Left ventricle myocardium inferior (tissue), 1 donor: ENCODE results near the gene ENPP3. TPM values are rescaled to one million over a fixed set of nuclear protein-coding genes. Genes with fewer than 3 reads are reported as not detected.

Experiments used
- DNase-seq: peaks from one replicate; pipeline ENCODE4 v3.0.0-alpha.2; 2020
- H3K27ac ChIP-seq: fragments of 200-600 bp; replicated peaks from 2 replicates; pipeline ENCODE4 v1.8.0; 2021
- H3K27me3 ChIP-seq: fragments of 200-600 bp; 2 replicates; pipeline ENCODE4 v1.8.0; 2021; ENCODE audit warnings: low read depth
- H3K36me3 ChIP-seq: fragments of 200-600 bp; 2 replicates; pipeline ENCODE4 v1.8.0; 2021
- H3K4me1 ChIP-seq: fragments of 200-600 bp; 2 replicates; pipeline ENCODE4 v1.8.0; 2021
- H3K4me3 ChIP-seq: fragments of 200-600 bp; 2 replicates; pipeline ENCODE4 v1.8.0; 2021; ENCODE audit warnings: mild to moderate bottlenecking, moderate library complexity
- H3K9me3 ChIP-seq: fragments of 200-600 bp; replicated peaks from 2 replicates; pipeline ENCODE4 v1.8.0; 2021
- CTCF ChIP-seq: fragments of 200-600 bp; IDR thresholded peaks from 2 replicates; pipeline ENCODE4 v1.8.0; 2021; ENCODE audit warnings: antibody characterized with exemption, mild to moderate bottlenecking, borderline replicate concordance
- intact Hi-C: fragments of 100-400 bp; cut with micrococcal nuclease; formaldehyde crosslinking; loops from one replicate; pipeline ENCODE4 v1.11.0; 2022
- total RNA-seq: library from RNA; stranded (reverse); fragmentation: NEBNext Ultra II Directional; extraction: Animal tissue kit (Norgen Biotek cat#: 25700); gene quantifications from one replicate; pipeline ENCODE4 v1.2.1, GENCODE V29; 2021
- donor health status: DM: no; HTN: yes; CAD: no; lungs with severe emphysema.

ENPP3 gene
- total RNA-seq, 1 donor from 2014 or later: 0.14 TPM

GRCh38 chr6:131657222-131657621 is 20.1 kb downstream of the ENPP3 start:
- Histone ChIP-seq H3K36me3 (no peaks in the 10 kb centered on the region), H3K4me3 (no peak overlapping the region), H3K9me3 (no peaks in the 10 kb centered on the region), H3K4me1 (no peaks in the 10 kb centered on the region), H3K27ac (no peak overlapping the region), H3K27me3 (no peaks in the 10 kb centered on the region)
- DNase-seq: no peak
- TF ChIP-seq CTCF: no peak
- intact Hi-C loops: no loop called here

GRCh38 chr6:131657630-131658111 is 20.6 kb downstream of the ENPP3 start:
- no peaks in the 10 kb centered on the region for H3K9me3 ChIP-seq
- intact Hi-C loops: no loop called here
- no peaks in the 10 kb centered on the region for H3K36me3 ChIP-seq
- TF ChIP-seq CTCF: no peak
- H3K27me3 ChIP-seq: no peaks in the 10 kb centered on the region
- no peaks in the 10 kb centered on the region for H3K4me1 ChIP-seq
- no peak for DNase-seq
- H3K27ac ChIP-seq: no peak overlapping the region
- H3K4me3 ChIP-seq: no peak overlapping the region

- Histone ChIP-seq H3K4me3 (no peak overlapping the region), H3K27me3 (no peaks in the 10 kb centered on the region), H3K9me3 (no peaks in the 10 kb centered on the region), H3K36me3 (no peaks in the 10 kb centered on the region), H3K4me1 (no peaks in the 10 kb centered on the region), H3K27ac (no peak overlapping the region)
- intact Hi-C loops: no loop called here
- DNase-seq: no peak
- TF ChIP-seq CTCF: no peak
Measured at GRCh38 chr6:131658287-131658686, 21.2 kb downstream of the ENPP3 start.

- Histone ChIP-seq H3K27ac (no peak overlapping the region), H3K36me3 (no peaks in the 10 kb centered on the region), H3K4me1 (no peaks in the 10 kb centered on the region), H3K9me3 (no peaks in the 10 kb centered on the region), H3K27me3 (no peaks in the 10 kb centered on the region), H3K4me3 (no peak overlapping the region)
- TF ChIP-seq CTCF: no peak
- intact Hi-C loops: no loop called here
- DNase-seq: no peak
Measured at GRCh38 chr6:131660195-131660594, 23.1 kb downstream of the ENPP3 start.

GRCh38 chr6:131663578-131664165 is 26.6 kb downstream of the ENPP3 start:
- TF ChIP-seq CTCF: no peak
- Histone ChIP-seq H3K27me3 (no peaks in the 10 kb centered on the region), H3K4me1 (no peaks in the 10 kb centered on the region), H3K27ac (no peak overlapping the region), H3K36me3 (no peaks in the 10 kb centered on the region), H3K4me3 (no peak overlapping the region), H3K9me3 (no peaks in the 10 kb centered on the region)
- DNase-seq: no peak
- intact Hi-C loops: no loop called here

- TF ChIP-seq CTCF: no peak
- no peak for DNase-seq
- no peak overlapping the region for H3K4me3 ChIP-seq
Measured at GRCh38 chr6:131669891-131670290, 32.8 kb downstream of the ENPP3 start.

More at GRCh38 chr6:131669891-131670290, 32.8 kb downstream of the ENPP3 start:
- Histone ChIP-seq H3K4me1 (no peaks in the 10 kb centered on the region), H3K36me3 (no peaks in the 10 kb centered on the region), H3K27me3 (no peaks in the 10 kb centered on the region), H3K9me3 (peaks cover 4% of the 10 kb centered on the region), H3K27ac (no peak overlapping the region)
- intact Hi-C loops: no loop called here
